Mucosa of stomach (tissue), 1 donor: Measurements from ENCODE around the gene FBXL17.

Experiments used
- H3K27me3 ChIP-seq: one replicate; pipeline ENCODE4 v1.7.0; 2013; ENCODE audit warnings: mild to moderate bottlenecking, low read length; ENCODE audit not compliant: control insufficient read depth, insufficient read depth
- H3K36me3 ChIP-seq: one replicate; pipeline ENCODE4 v1.7.0; 2013; ENCODE audit warnings: low read length; ENCODE audit not compliant: control insufficient read depth, insufficient read depth
- H3K4me1 ChIP-seq: one replicate; pipeline ENCODE4 v1.7.0; 2013; ENCODE audit warnings: mild to moderate bottlenecking, low read length; ENCODE audit not compliant: control insufficient read depth, insufficient read depth
- H3K4me3 ChIP-seq: one replicate; pipeline ENCODE4 v1.7.0; 2013; ENCODE audit warnings: low read length
- H3K9ac ChIP-seq: one replicate; pipeline ENCODE4 v1.7.0; 2013; ENCODE audit warnings: mild to moderate bottlenecking, low read length, moderate library complexity
- H3K9me3 ChIP-seq: one replicate; pipeline ENCODE4 v1.7.0; 2013; ENCODE audit warnings: mild to moderate bottlenecking, low read length, moderate library complexity; ENCODE audit not compliant: control insufficient read depth
- donor health status: Pancreatic carcinoma.

The FBXL17 gene

GRCh38 chr5:107853031-107853430, 528.9 kb downstream of the FBXL17 start:
- Histone ChIP-seq H3K4me3 (no peak overlapping the region), H3K9me3 (no peaks in the 10 kb centered on the region), H3K4me1 (no peaks in the 10 kb centered on the region), H3K9ac (no peak overlapping the region), H3K27me3 (no peaks in the 10 kb centered on the region), H3K36me3 (no peaks in the 10 kb centered on the region)

GRCh38 chr5:107849118-107849517, 532.8 kb downstream of the FBXL17 start:
- H3K27me3 ChIP-seq: no peaks in the 10 kb centered on the region
- no peak overlapping the region for H3K9ac ChIP-seq
- no peaks in the 10 kb centered on the region for H3K9me3 ChIP-seq
- no peaks in the 10 kb centered on the region for H3K36me3 ChIP-seq
- no peak overlapping the region for H3K4me3 ChIP-seq
- H3K4me1 ChIP-seq: no peaks in the 10 kb centered on the region

- Histone ChIP-seq H3K9ac (no peak overlapping the region), H3K4me1 (no peaks in the 10 kb centered on the region), H3K4me3 (no peak overlapping the region), H3K9me3 (no peaks in the 10 kb centered on the region), H3K27me3 (no peaks in the 10 kb centered on the region), H3K36me3 (no peaks in the 10 kb centered on the region)
Observed at GRCh38 chr5:107840592-107840991, 541.3 kb downstream of the FBXL17 start.

- Histone ChIP-seq H3K36me3 (no peaks in the 10 kb centered on the region), H3K9me3 (no peaks in the 10 kb centered on the region), H3K4me3 (no peak overlapping the region), H3K9ac (no peak overlapping the region), H3K4me1 (no peaks in the 10 kb centered on the region), H3K27me3 (no peaks in the 10 kb centered on the region)
Observed at GRCh38 chr5:107840161-107840560, 541.7 kb downstream of the FBXL17 start.

- Histone ChIP-seq H3K9me3 (no peaks in the 10 kb centered on the region), H3K36me3 (no peaks in the 10 kb centered on the region), H3K9ac (no peak overlapping the region), H3K4me1 (no peaks in the 10 kb centered on the region), H3K27me3 (no peaks in the 10 kb centered on the region), H3K4me3 (no peak overlapping the region)
Observed at GRCh38 chr5:107835096-107835495, 546.8 kb downstream of the FBXL17 start.

- Histone ChIP-seq H3K27me3 (no peaks in the 10 kb centered on the region), H3K9me3 (no peaks in the 10 kb centered on the region), H3K4me3 (no peak overlapping the region), H3K9ac (no peak overlapping the region), H3K36me3 (no peaks in the 10 kb centered on the region), H3K4me1 (no peaks in the 10 kb centered on the region)
Observed at GRCh38 chr5:107832746-107833145, 549.2 kb downstream of the FBXL17 start.

GRCh38 chr5:107831612-107832395, 550.1 kb downstream of the FBXL17 start:
- Histone ChIP-seq H3K4me3 (no peak overlapping the region), H3K9ac (no peak overlapping the region), H3K4me1 (no peaks in the 10 kb centered on the region), H3K27me3 (no peaks in the 10 kb centered on the region), H3K9me3 (no peaks in the 10 kb centered on the region), H3K36me3 (no peaks in the 10 kb centered on the region)

- no peaks in the 10 kb centered on the region for H3K9me3 ChIP-seq
- no peaks in the 10 kb centered on the region for H3K27me3 ChIP-seq
- H3K9ac ChIP-seq: no peak overlapping the region
- no peaks in the 10 kb centered on the region for H3K4me1 ChIP-seq
- H3K4me3 ChIP-seq: no peak overlapping the region
- no peaks in the 10 kb centered on the region for H3K36me3 ChIP-seq
Observed at GRCh38 chr5:107830750-107831149, 551.1 kb downstream of the FBXL17 start.

GRCh38 chr5:107826311-107827000, 555.4 kb downstream of the FBXL17 start:
- Histone ChIP-seq H3K27me3 (no peaks in the 10 kb centered on the region), H3K9ac (no peak overlapping the region), H3K4me3 (no peak overlapping the region), H3K4me1 (no peaks in the 10 kb centered on the region), H3K9me3 (no peaks in the 10 kb centered on the region), H3K36me3 (no peaks in the 10 kb centered on the region)

- no peaks in the 10 kb centered on the region for H3K9me3 ChIP-seq
- H3K36me3 ChIP-seq: no peaks in the 10 kb centered on the region
- no peak overlapping the region for H3K4me3 ChIP-seq
- H3K4me1 ChIP-seq: no peaks in the 10 kb centered on the region
- no peaks in the 10 kb centered on the region for H3K27me3 ChIP-seq
- no peak overlapping the region for H3K9ac ChIP-seq
Observed at GRCh38 chr5:107824821-107825220, 557.1 kb downstream of the FBXL17 start.

- H3K36me3 ChIP-seq: no peaks in the 10 kb centered on the region
- no peak overlapping the region for H3K9ac ChIP-seq
Observed at GRCh38 chr5:107821288-107821687, 560.6 kb downstream of the FBXL17 start.

GRCh38 chr5:107820429-107820828, 561.5 kb downstream of the FBXL17 start:
- H3K9me3 ChIP-seq: no peaks in the 10 kb centered on the region
- no peak overlapping the region for H3K4me3 ChIP-seq
- H3K9ac ChIP-seq: no peak overlapping the region
- no peaks in the 10 kb centered on the region for H3K36me3 ChIP-seq
- no peaks in the 10 kb centered on the region for H3K27me3 ChIP-seq
- no peaks in the 10 kb centered on the region for H3K4me1 ChIP-seq

More at GRCh38 chr5:107821288-107821687, 560.6 kb downstream of the FBXL17 start:
- Histone ChIP-seq H3K4me3 (no peak overlapping the region), H3K4me1 (no peaks in the 10 kb centered on the region), H3K9me3 (no peaks in the 10 kb centered on the region), H3K27me3 (no peaks in the 10 kb centered on the region)
